ENCODE measurements around the gene OR4F6.
"Not testable (repeated sequence)": the region's sequence is repeated elsewhere in the genome, so short reads cannot be mapped to it uniquely, and the experiment has no call there.

OR4F6 gene

GRCh38 chr15:101786422-101786821 lies 16.9 kb upstream of the OR4F6 start:
- not testable (repeated sequence) for H3K36me3 ChIP-seq (ENCODE audit: control insufficient read depth, insufficient read depth, low read length); H3K9me3 ChIP-seq (ENCODE audit: control insufficient read depth, low read length); H3K4me1 ChIP-seq (ENCODE audit: control insufficient read depth, insufficient read depth, low read length); H3K9ac ChIP-seq (ENCODE audit: low read length); H3K27me3 ChIP-seq (ENCODE audit: control insufficient read depth, insufficient read depth, low read length); H3K4me3 ChIP-seq (ENCODE audit: low read length)

DNA sequence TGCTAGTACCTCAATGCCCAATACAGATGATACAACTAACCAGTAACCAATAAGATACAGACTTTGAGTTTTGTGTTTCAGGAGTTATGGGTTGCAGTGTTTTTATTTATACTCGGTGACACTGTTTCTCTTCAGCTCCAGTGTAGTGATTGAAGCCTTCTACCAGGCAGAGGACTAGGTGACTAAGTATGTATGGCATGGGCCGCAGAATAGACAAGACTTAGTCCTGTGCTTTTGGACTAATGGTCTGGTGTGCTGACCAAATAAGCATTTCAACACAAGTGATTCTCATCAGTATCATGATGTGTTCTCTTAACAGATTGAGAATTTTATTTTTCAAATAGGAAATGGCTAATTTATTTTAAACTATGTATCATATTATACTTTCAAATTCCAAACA lies 15.3 kb upstream of the OR4F6 start:
- H3K4me3 ChIP-seq (ENCODE audit: low read length); H3K9ac ChIP-seq (ENCODE audit: low read length); H3K4me1 ChIP-seq (ENCODE audit: control insufficient read depth, insufficient read depth, low read length); H3K9me3 ChIP-seq (ENCODE audit: control insufficient read depth, low read length); H3K36me3 ChIP-seq (ENCODE audit: control insufficient read depth, insufficient read depth, low read length); H3K27me3 ChIP-seq (ENCODE audit: control insufficient read depth, insufficient read depth, low read length): not testable (repeated sequence)

DNA sequence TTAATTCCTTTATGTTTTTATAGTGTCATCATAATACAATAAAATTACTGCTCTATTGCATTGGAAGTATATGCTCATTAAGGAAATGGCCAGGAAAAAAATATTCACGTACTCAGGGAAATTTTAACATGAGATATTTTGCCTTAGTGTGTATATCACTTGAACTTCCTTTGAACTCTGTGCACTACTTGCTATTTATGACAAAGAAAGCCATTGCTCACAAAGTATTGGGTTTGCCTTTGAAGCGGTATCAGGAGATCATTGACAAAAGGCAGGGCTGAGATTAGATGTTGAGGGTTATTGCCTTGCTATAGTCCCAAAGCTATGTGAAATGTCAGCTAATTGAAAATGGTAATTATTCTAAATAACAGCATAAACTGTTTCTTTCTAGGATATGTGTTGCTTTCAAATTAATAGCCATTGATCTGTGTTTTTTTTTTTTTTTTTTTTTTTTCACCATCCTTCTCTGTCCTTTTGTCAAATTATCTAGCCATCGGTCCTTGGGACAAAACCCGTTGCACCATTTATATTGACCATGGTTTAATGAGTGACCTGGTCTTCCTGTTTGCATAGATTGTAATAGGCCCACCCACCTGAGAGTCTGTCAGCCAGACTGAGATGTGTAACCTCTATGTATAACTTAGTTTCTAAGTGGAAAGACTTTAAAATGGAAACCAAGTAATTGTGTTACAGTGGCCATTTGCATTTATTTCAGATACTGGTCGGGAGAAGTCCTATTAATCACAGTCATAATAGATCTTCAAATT lies 14.6 kb upstream of the OR4F6 start:
- H3K4me3 ChIP-seq (ENCODE audit: low read length); H3K36me3 ChIP-seq (ENCODE audit: control insufficient read depth, insufficient read depth, low read length); H3K4me1 ChIP-seq (ENCODE audit: control insufficient read depth, insufficient read depth, low read length); H3K9me3 ChIP-seq (ENCODE audit: control insufficient read depth, low read length); H3K9ac ChIP-seq (ENCODE audit: low read length); H3K27me3 ChIP-seq (ENCODE audit: control insufficient read depth, insufficient read depth, low read length): not testable (repeated sequence)

DNA sequence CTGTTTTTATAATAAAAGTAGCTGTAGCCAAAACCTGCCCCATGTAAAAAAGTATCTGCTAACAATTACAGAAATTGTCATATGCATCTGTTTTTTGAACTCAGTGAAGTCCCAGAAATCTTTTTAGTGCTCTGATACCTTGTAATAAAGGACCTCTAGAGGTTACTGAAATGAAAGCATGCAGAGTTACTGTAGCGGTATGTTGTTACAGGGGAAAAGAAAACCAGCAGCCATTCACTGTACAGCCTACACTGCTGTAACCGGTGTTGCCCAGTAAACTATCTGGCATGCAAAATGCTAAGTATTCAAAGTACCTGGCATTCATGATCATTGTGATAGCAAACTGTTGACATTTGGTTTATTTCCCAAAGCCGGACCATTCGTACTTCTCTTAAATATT lies 12.6 kb upstream of the OR4F6 start:
- not testable (repeated sequence) for H3K4me3 ChIP-seq (ENCODE audit: low read length); H3K9me3 ChIP-seq (ENCODE audit: control insufficient read depth, low read length); H3K36me3 ChIP-seq (ENCODE audit: control insufficient read depth, insufficient read depth, low read length); H3K27me3 ChIP-seq (ENCODE audit: control insufficient read depth, insufficient read depth, low read length); H3K9ac ChIP-seq (ENCODE audit: low read length); H3K4me1 ChIP-seq (ENCODE audit: control insufficient read depth, insufficient read depth, low read length)

GRCh38 chr15:101793981-101794380 lies 9.3 kb upstream of the OR4F6 start:
- not testable (repeated sequence) for H3K27me3 ChIP-seq (ENCODE audit: control insufficient read depth, insufficient read depth, low read length); H3K4me1 ChIP-seq (ENCODE audit: control insufficient read depth, insufficient read depth, low read length); H3K9ac ChIP-seq (ENCODE audit: low read length); H3K36me3 ChIP-seq (ENCODE audit: control insufficient read depth, insufficient read depth, low read length); H3K4me3 ChIP-seq (ENCODE audit: low read length); H3K9me3 ChIP-seq (ENCODE audit: control insufficient read depth, low read length)

DNA sequence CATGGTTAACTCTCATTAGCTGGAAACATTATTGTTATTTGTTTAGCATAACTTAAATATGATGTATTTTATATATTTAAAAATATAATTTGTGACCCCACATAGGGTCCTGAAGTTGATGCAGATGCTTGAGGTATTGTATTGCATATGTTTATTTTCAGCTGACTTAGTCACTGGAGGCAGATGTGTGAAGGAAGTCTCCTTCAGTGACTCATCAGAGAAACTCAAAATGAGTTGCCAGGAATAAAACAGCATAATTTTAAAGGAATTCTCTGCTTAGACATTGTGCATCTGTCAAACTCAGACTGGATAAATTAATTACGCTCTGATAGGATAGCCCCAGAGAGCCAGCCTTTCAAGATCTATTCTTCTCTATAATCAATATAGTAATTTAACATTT lies 7.9 kb upstream of the OR4F6 start:
- Histone ChIP-seq H3K36me3 (ENCODE audit: control insufficient read depth, insufficient read depth, low read length) (no peaks in the 10 kb centered on the region), H3K9me3 (ENCODE audit: control insufficient read depth, low read length) (no peaks in the 10 kb centered on the region), H3K4me1 (ENCODE audit: control insufficient read depth, insufficient read depth, low read length) (no peaks in the 10 kb centered on the region), H3K27me3 (ENCODE audit: control insufficient read depth, insufficient read depth, low read length) (no peaks in the 10 kb centered on the region), H3K4me3 (ENCODE audit: low read length) (no peak overlapping the region), H3K9ac (ENCODE audit: low read length) (no peak overlapping the region)

GRCh38 chr15:101799665-101800064 lies 3.6 kb upstream of the OR4F6 start:
- no peak overlapping the region for H3K4me3 ChIP-seq (ENCODE audit: low read length)
- H3K36me3 ChIP-seq (ENCODE audit: control insufficient read depth, insufficient read depth, low read length): no peaks in the 10 kb centered on the region
- H3K27me3 ChIP-seq (ENCODE audit: control insufficient read depth, insufficient read depth, low read length): no peaks in the 10 kb centered on the region
- no peaks in the 10 kb centered on the region for H3K4me1 ChIP-seq (ENCODE audit: control insufficient read depth, insufficient read depth, low read length)
- no peaks in the 10 kb centered on the region for H3K9me3 ChIP-seq (ENCODE audit: control insufficient read depth, low read length)
- H3K9ac ChIP-seq (ENCODE audit: low read length): no peak overlapping the region

DNA sequence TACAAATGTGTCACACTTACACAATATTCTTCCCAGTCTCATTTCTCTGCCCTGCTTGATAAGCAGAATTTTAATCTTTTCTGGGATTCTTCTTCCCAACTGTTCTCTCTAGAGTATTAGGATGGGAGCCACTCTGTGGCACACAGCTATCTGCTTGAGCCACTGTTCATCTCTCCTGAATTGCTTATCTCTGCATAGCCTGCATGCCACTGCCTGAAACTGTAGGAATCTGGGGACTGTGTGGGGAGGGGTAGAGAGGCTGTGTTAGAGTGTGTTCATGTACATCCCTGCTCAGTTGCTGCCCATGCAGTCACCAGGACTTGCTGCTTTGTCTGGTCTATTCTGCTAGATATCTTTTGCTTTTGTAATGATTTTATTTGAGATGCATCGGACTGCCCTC lies 2.3 kb upstream of the OR4F6 start:
- H3K27me3 ChIP-seq (ENCODE audit: control insufficient read depth, insufficient read depth, low read length): no peaks in the 10 kb centered on the region

GRCh38 chr15:101803676-101804075 lies 367 bp downstream of the OR4F6 start:
- Histone ChIP-seq H3K36me3 (ENCODE audit: control insufficient read depth, insufficient read depth, low read length) (no peaks in the 10 kb centered on the region), H3K4me1 (ENCODE audit: control insufficient read depth, insufficient read depth, low read length) (no peaks in the 10 kb centered on the region), H3K4me3 (ENCODE audit: low read length) (no peak overlapping the region), H3K9ac (ENCODE audit: low read length) (no peak overlapping the region), H3K9me3 (ENCODE audit: control insufficient read depth, low read length) (no peaks in the 10 kb centered on the region), H3K27me3 (ENCODE audit: control insufficient read depth, insufficient read depth, low read length) (no peaks in the 10 kb centered on the region)

More for the DNA sequence above, 2.3 kb upstream of the OR4F6 start:
- Histone ChIP-seq H3K9me3 (ENCODE audit: control insufficient read depth, low read length) (no peaks in the 10 kb centered on the region), H3K36me3 (ENCODE audit: control insufficient read depth, insufficient read depth, low read length) (no peaks in the 10 kb centered on the region), H3K4me3 (ENCODE audit: low read length) (no peak overlapping the region), H3K9ac (ENCODE audit: low read length) (no peak overlapping the region), H3K4me1 (ENCODE audit: control insufficient read depth, insufficient read depth, low read length) (no peaks in the 10 kb centered on the region)

DNA sequence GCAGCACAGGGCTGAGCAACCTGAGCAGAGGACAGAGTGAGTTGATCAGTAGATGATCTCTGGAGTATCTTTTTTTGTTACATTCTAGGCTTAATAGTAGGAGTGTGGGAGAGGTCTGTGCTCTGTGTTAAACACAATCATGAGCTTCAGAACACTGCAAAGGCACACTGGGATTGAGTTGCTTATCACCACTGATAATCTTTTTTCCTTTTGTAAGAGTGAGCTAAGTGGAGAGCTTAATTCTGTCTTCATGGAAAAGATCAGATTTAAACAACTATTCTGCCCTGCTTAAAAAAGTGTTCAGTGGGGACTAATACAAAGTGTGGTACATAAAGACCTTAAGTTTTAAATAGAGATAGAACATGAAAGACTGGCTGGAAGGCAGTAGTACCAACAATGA lies 1.1 kb downstream of the OR4F6 start:
- H3K4me1 ChIP-seq (ENCODE audit: control insufficient read depth, insufficient read depth, low read length): no peaks in the 10 kb centered on the region

GRCh38 chr15:101804941-101805340 lies 1.6 kb downstream of the OR4F6 start:
- no peaks in the 10 kb centered on the region for H3K4me1 ChIP-seq (ENCODE audit: control insufficient read depth, insufficient read depth, low read length)
- no peak overlapping the region for H3K9ac ChIP-seq (ENCODE audit: low read length)
- no peaks in the 10 kb centered on the region for H3K9me3 ChIP-seq (ENCODE audit: control insufficient read depth, low read length)
- no peaks in the 10 kb centered on the region for H3K36me3 ChIP-seq (ENCODE audit: control insufficient read depth, insufficient read depth, low read length)
- H3K27me3 ChIP-seq (ENCODE audit: control insufficient read depth, insufficient read depth, low read length): no peaks in the 10 kb centered on the region
- no peak overlapping the region for H3K4me3 ChIP-seq (ENCODE audit: low read length)

More for the DNA sequence above, 1.1 kb downstream of the OR4F6 start:
- no peak overlapping the region for H3K4me3 ChIP-seq (ENCODE audit: low read length)
- H3K9ac ChIP-seq (ENCODE audit: low read length): no peak overlapping the region
- H3K27me3 ChIP-seq (ENCODE audit: control insufficient read depth, insufficient read depth, low read length): no peaks in the 10 kb centered on the region
- no peaks in the 10 kb centered on the region for H3K36me3 ChIP-seq (ENCODE audit: control insufficient read depth, insufficient read depth, low read length)
- no peaks in the 10 kb centered on the region for H3K9me3 ChIP-seq (ENCODE audit: control insufficient read depth, low read length)

- Histone ChIP-seq H3K9ac (ENCODE audit: low read length) (no peak overlapping the region), H3K9me3 (ENCODE audit: control insufficient read depth, low read length) (no peaks in the 10 kb centered on the region), H3K4me1 (ENCODE audit: control insufficient read depth, insufficient read depth, low read length) (no peaks in the 10 kb centered on the region), H3K4me3 (ENCODE audit: low read length) (no peak overlapping the region), H3K27me3 (ENCODE audit: control insufficient read depth, insufficient read depth, low read length) (no peaks in the 10 kb centered on the region), H3K36me3 (ENCODE audit: control insufficient read depth, insufficient read depth, low read length) (no peaks in the 10 kb centered on the region)
These were observed 2.5 kb downstream of the OR4F6 start for GRCh38 chr15:101805605-101806345.

Measured in mucosa of stomach (tissue), 1 donor.